Neural progenitor cell (in vitro differentiated cells): ENCODE results near the gene NDFIP1.

Experiments
- EZH2 ChIP-seq: fragments of 200-600 bp; sonication (generic); IDR thresholded peaks from 2 replicates; pipeline ENCODE4 v1.6.1; 2017; ENCODE audit warnings: antibody characterized with exemption, mild to moderate bottlenecking, moderate library complexity
- EZH2phosphoT487 ChIP-seq: fragments of 200-600 bp; sonication (generic); IDR thresholded peaks from 2 replicates; pipeline ENCODE4 v1.6.1; 2017; ENCODE audit warnings: antibody characterized with exemption
- TF ChIP-seq, protein P1 (sequence below): fragments of 200-600 bp; sonication (generic); IDR thresholded peaks from 2 replicates; pipeline ENCODE4 v1.5.1; 2017; ENCODE audit warnings: antibody characterized with exemption, mild to moderate bottlenecking

DNA sequence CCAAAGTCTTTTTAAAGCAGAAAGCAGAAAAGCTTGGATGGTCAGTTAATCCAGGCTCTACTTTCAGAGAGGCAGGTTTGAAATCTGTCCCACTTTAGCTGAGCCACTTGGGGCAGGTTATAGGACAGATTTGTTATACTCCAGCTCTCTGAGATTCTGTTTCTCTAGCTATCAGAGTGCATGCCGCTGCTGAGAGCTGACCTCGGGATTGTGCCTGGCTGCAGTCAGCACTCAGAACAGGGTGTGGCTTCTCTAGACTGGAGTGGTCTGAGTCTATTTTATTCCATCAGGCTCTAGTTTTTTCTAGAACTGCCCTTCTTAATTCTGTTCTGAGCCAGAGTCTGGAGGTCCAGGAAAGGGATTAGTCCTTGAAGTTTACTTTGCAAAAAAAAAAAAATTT is 67.7 kb downstream of the NDFIP1 start:
- TF ChIP-seq, protein P1, sequence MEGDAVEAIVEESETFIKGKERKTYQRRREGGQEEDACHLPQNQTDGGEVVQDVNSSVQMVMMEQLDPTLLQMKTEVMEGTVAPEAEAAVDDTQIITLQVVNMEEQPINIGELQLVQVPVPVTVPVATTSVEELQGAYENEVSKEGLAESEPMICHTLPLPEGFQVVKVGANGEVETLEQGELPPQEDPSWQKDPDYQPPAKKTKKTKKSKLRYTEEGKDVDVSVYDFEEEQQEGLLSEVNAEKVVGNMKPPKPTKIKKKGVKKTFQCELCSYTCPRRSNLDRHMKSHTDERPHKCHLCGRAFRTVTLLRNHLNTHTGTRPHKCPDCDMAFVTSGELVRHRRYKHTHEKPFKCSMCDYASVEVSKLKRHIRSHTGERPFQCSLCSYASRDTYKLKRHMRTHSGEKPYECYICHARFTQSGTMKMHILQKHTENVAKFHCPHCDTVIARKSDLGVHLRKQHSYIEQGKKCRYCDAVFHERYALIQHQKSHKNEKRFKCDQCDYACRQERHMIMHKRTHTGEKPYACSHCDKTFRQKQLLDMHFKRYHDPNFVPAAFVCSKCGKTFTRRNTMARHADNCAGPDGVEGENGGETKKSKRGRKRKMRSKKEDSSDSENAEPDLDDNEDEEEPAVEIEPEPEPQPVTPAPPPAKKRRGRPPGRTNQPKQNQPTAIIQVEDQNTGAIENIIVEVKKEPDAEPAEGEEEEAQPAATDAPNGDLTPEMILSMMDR, result no peak
- TF ChIP-seq EZH2 (no peak), EZH2phosphoT487 (no peak)
